MCF 10A (cell line): ENCODE results near the gene PTPRK. TPM values are rescaled to one million over a fixed set of nuclear protein-coding genes. Genes with fewer than 3 reads are reported as not detected.

ENCODE experiments used
- BruUV-seq: library from RNA; stranded (reverse); fragments of 400-500 nt; replicated peaks from 2 replicates; lab custom pipeline; 2021; lab: Mats Ljungman, UMichigan
- CTCF ChIA-PET: fragments of 300-600 bp; sonication (Branson Sonifier 250); formaldehyde crosslinking; extraction: SDS; loops from one replicate; lab custom pipeline; 2021; ENCODE audit warnings: antibody characterized with exemption, inconsistent platforms; lab: Yijun Ruan, JAX
- POLR2A ChIA-PET: fragments of 300-600, 350-650 bp; sonication (Branson Sonifier 250); formaldehyde crosslinking; extraction: SDS; loops from one replicate; lab custom pipeline; 2020; ENCODE audit warnings: antibody characterized with exemption, inconsistent platforms; lab: Yijun Ruan, JAX
- DNase-seq: peaks from one replicate; pipeline ENCODE4 v3.0.0-alpha.2; 2018; ENCODE audit not compliant: unreplicated experiment
- H3K27ac Mint-ChIP-seq: one replicate; pipeline ENCODE4 v1.8.0; 2022; ENCODE audit warnings: mild to moderate bottlenecking, low read depth, mixed read lengths; ENCODE audit not compliant: unreplicated experiment
- H3K27me3 Mint-ChIP-seq: one replicate; pipeline ENCODE4 v1.8.0; 2022; ENCODE audit warnings: mixed read lengths; ENCODE audit not compliant: insufficient read depth, unreplicated experiment
- H3K36me3 Mint-ChIP-seq: one replicate; pipeline ENCODE4 v1.8.0; 2022; ENCODE audit warnings: mild to moderate bottlenecking, moderate library complexity, mixed read lengths; ENCODE audit not compliant: insufficient read depth, unreplicated experiment
- H3K4me1 Mint-ChIP-seq: one replicate; pipeline ENCODE4 v1.8.0; 2022; ENCODE audit warnings: mixed read lengths; ENCODE audit not compliant: insufficient read depth, unreplicated experiment
- H3K4me3 Mint-ChIP-seq: one replicate; pipeline ENCODE4 v1.8.0; 2022; ENCODE audit warnings: mild to moderate bottlenecking, moderate library complexity, mixed read lengths; ENCODE audit not compliant: unreplicated experiment
- H3K9me3 Mint-ChIP-seq: one replicate; pipeline ENCODE4 v1.8.0; 2022; ENCODE audit warnings: mixed read lengths; ENCODE audit not compliant: unreplicated experiment
- CTCF ChIP-seq: fragments of 200-600 bp; IDR thresholded peaks from one replicate; pipeline ENCODE4 v1.8.0; 2022; ENCODE audit warnings: antibody characterized with exemption, mild to moderate bottlenecking; ENCODE audit not compliant: unreplicated experiment
- intact Hi-C: fragments of 100-400 bp; cut with micrococcal nuclease; formaldehyde crosslinking; loops from 2 replicates; pipeline ENCODE4 v1.14.1; 2022
- total RNA-seq: library from RNA; stranded (reverse); gene quantifications from 2 replicates; pipeline ENCODE4 v1.2.3, GENCODE V29; 2022

Gene PTPRK
- total RNA-seq, 1 experiment from 2014 or later, result 50.2 TPM

GRCh38 chr6:128498234-128498633 is 22.2 kb downstream of the PTPRK start:
- no peak for DNase-seq
- H3K9me3 Mint-ChIP-seq, result peaks cover 6% of the 10 kb centered on the region
- ChIA-PET CTCF (interaction anchor here (1.3 to 1.7 kb wide), 2 partner anchors 10 to 18 kb away, joined by 3 to 5 read pairs; no protein-coding TSS in a partner anchor), POLR2A (interaction anchor here (0.9 to 2.1 kb wide), 5 partner anchors 10 to 841 kb away, joined by 3 to 15 read pairs (median 4); partner anchors contain the start of gene PTPRK)
- TF ChIP-seq CTCF, result no peak
- intact Hi-C loops, result no loop called here
- no TSS peak for BruUV-seq
- no peaks in the 10 kb centered on the region for H3K36me3 Mint-ChIP-seq
- H3K4me3 Mint-ChIP-seq, result no peak overlapping the region
- H3K4me1 Mint-ChIP-seq, result peaks cover 21% of the 10 kb centered on the region
- no peak overlapping the region for H3K27ac Mint-ChIP-seq
- H3K27me3 Mint-ChIP-seq, result no peaks in the 10 kb centered on the region

- no peak overlapping the region for H3K4me3 Mint-ChIP-seq
- ChIA-PET CTCF (no interaction called here), POLR2A (interaction anchor here (1.8 kb wide), 1 partner anchor 13 kb away, joined by 7 read pairs; no protein-coding TSS in a partner anchor)
- H3K9me3 Mint-ChIP-seq, result peaks cover 6% of the 10 kb centered on the region
- BruUV-seq, result no TSS peak
- DNase-seq, result no peak
- no peaks in the 10 kb centered on the region for H3K27me3 Mint-ChIP-seq
- no peak for TF ChIP-seq CTCF
- H3K36me3 Mint-ChIP-seq, result no peaks in the 10 kb centered on the region
- H3K27ac Mint-ChIP-seq, result no peak overlapping the region
- intact Hi-C loops, result no loop called here
- peaks cover 42% of the 10 kb centered on the region for H3K4me1 Mint-ChIP-seq
Observed at GRCh38 chr6:128495536-128496333, 24.7 kb downstream of the PTPRK start.

GRCh38 chr6:128494440-128494839 is 26.0 kb downstream of the PTPRK start:
- peaks cover 6% of the 10 kb centered on the region for H3K9me3 Mint-ChIP-seq
- TF ChIP-seq CTCF, result no peak
- intact Hi-C loops, result no loop called here
- no peaks in the 10 kb centered on the region for H3K27me3 Mint-ChIP-seq
- peaks cover 35% of the 10 kb centered on the region for H3K4me1 Mint-ChIP-seq
- no peaks in the 10 kb centered on the region for H3K36me3 Mint-ChIP-seq
- CTCF ChIA-PET, result interaction anchor here (0.7 kb wide), 2 partner anchors 413 to 787 kb away, joined by 3 to 4 read pairs; no protein-coding TSS in a partner anchor
- H3K27ac Mint-ChIP-seq, result no peak overlapping the region
- H3K4me3 Mint-ChIP-seq, result no peak overlapping the region
- DNase-seq, result peak; percentile 40
- BruUV-seq, result no TSS peak
- POLR2A ChIA-PET, result interaction anchor here (1.0 to 1.8 kb wide), 3 partner anchors 14 to 34 kb away, joined by 3 to 7 read pairs (median 4); partner anchors contain the start of gene PTPRK

GRCh38 chr6:128493877-128494276 is 26.5 kb downstream of the PTPRK start:
- POLR2A ChIA-PET, result interaction anchor here (1.0 to 1.3 kb wide), 2 partner anchors 26 to 33 kb away, joined by 3 to 4 read pairs; partner anchors contain the start of gene PTPRK
- intact Hi-C loops, result no loop called here
- BruUV-seq, result no TSS peak
- Mint-ChIP-seq H3K36me3 (no peaks in the 10 kb centered on the region), H3K27ac (no peak overlapping the region), H3K4me1 (peaks cover 35% of the 10 kb centered on the region), H3K4me3 (no peak overlapping the region), H3K9me3 (peaks cover 6% of the 10 kb centered on the region), H3K27me3 (no peaks in the 10 kb centered on the region)
- TF ChIP-seq CTCF, result no peak
- no peak for DNase-seq
- CTCF ChIA-PET, result interaction anchor here (0.7 to 0.9 kb wide), 4 partner anchors 23 to 1228 kb away, joined by 3 to 4 read pairs (median 3); no protein-coding TSS in a partner anchor
